GM12892 (cell line): ENCODE data around the gene TPSAB1.

Experiments used
- POLR2A ChIP-seq: IDR thresholded peaks from 2 replicates; pipeline ENCODE4 v1.6.1; 2011; ENCODE audit warnings: low read depth, low read length, control low read depth
- TAF1 ChIP-seq: IDR thresholded peaks from 2 replicates; pipeline ENCODE4 v1.6.1; 2011; ENCODE audit warnings: low read depth, mild to moderate bottlenecking, control low read depth, low read length, borderline replicate concordance

GRCh38 chr16:1288813-1289476, 48.4 kb downstream of the TPSAB1 start:
- TF ChIP-seq TAF1, result no peak
- no peak for TF ChIP-seq POLR2A
